IMR-90 (cell line): Measurements from ENCODE around the gene DEPDC5. TPM values are rescaled to one million over a fixed set of nuclear protein-coding genes. Genes with fewer than 3 reads are reported as not detected.
A peak's percentile ranks its signal among the peaks of the same experiment; 100 is the strongest.

ENCODE experiments used
- ATAC-seq: fragments of 200-7000 bp; cut with Tn5 transposase; 2 replicates; pipeline ENCODE4 v1.9.1; 2020; ENCODE audit warnings: low read depth, mild to moderate bottlenecking, moderate library complexity
- BruUV-seq: library from RNA; stranded (reverse); fragments of 400-500 nt; replicated peaks from 2 replicates; lab custom pipeline; 2021; lab: Mats Ljungman, UMichigan
- CTCF ChIA-PET: fragments of 300-600 bp; formaldehyde crosslinking; extraction: SDS; loops from one replicate; lab custom pipeline; 2021; ENCODE audit warnings: antibody characterized with exemption; lab: Yijun Ruan, JAX
- POLR2A ChIA-PET: fragments of 300-600 bp; sonication (Branson Sonifier 250); formaldehyde crosslinking; loops from one replicate; lab custom pipeline; 2022; ENCODE audit warnings: antibody characterized with exemption; ENCODE audit not compliant: unreplicated experiment; lab: Charles Lee
- DNase-seq: peaks from one replicate; pipeline ENCODE4 v3.0.0; 2013
- H2AFZ ChIP-seq: replicated peaks from 2 replicates; pipeline ENCODE3; 2013; ENCODE audit warnings: low read length, mild to moderate bottlenecking; ENCODE audit not compliant: poor library complexity
- H2AK5ac ChIP-seq: 2 replicates; pipeline ENCODE4 v1.6.1; 2013; ENCODE audit warnings: low read depth, low read length, inconsistent platforms
- H2AK9ac ChIP-seq: replicated peaks from 2 replicates; pipeline ENCODE3; 2013; ENCODE audit warnings: mild to moderate bottlenecking, low read depth, low read length, moderate library complexity; ENCODE audit not compliant: poor library complexity
- H2BK120ac ChIP-seq: 2 replicates; pipeline ENCODE4 v1.6.1; 2013; ENCODE audit warnings: low read depth, low read length, inconsistent platforms
- H2BK15ac ChIP-seq: 3 replicates; pipeline ENCODE4 v1.6.1; 2013; ENCODE audit warnings: low read depth, low read length, inconsistent platforms
- H2BK20ac ChIP-seq: 2 replicates; pipeline ENCODE4 v1.6.1; 2013; ENCODE audit warnings: low read depth, mild to moderate bottlenecking, inconsistent platforms, low read length, moderate library complexity
- H2BK5ac ChIP-seq: 2 replicates; pipeline ENCODE4 v1.6.1; 2013; ENCODE audit warnings: mild to moderate bottlenecking, low read depth, low read length, inconsistent platforms; ENCODE audit not compliant: poor library complexity, severe bottlenecking
- H3K14ac ChIP-seq: replicated peaks from 2 replicates; pipeline ENCODE4 v1.6.1; 2013; ENCODE audit warnings: low read depth, low read length, inconsistent platforms
- H3K18ac ChIP-seq: 2 replicates; pipeline ENCODE4 v1.6.1; 2013; ENCODE audit warnings: low read depth, low read length, control low read depth
- H3K23ac ChIP-seq: 2 replicates; pipeline ENCODE4 v1.6.1; 2013; ENCODE audit warnings: low read depth, low read length, inconsistent platforms
- H3K27ac ChIP-seq: 2 replicates; pipeline ENCODE4 v1.5.1; 2013; ENCODE audit warnings: mild to moderate bottlenecking, control low read depth, low read length; ENCODE audit not compliant: insufficient read depth
- H3K27me3 ChIP-seq: 2 replicates; pipeline ENCODE4 v1.6.1; 2013; ENCODE audit warnings: low read length; ENCODE audit not compliant: control insufficient read depth, insufficient read depth
- H3K36me3 ChIP-seq: 2 replicates; pipeline ENCODE4 v1.6.1; 2013; ENCODE audit warnings: low read length, mixed read lengths; ENCODE audit not compliant: control insufficient read depth, insufficient read depth
- H3K4ac ChIP-seq: 2 replicates; pipeline ENCODE4 v1.6.1; 2013; ENCODE audit warnings: low read depth, low read length, inconsistent platforms
- H3K4me1 ChIP-seq: 2 replicates; pipeline ENCODE4 v1.6.1; 2013; ENCODE audit warnings: low read length, mixed read lengths; ENCODE audit not compliant: control insufficient read depth, insufficient read depth
- H3K4me2 ChIP-seq: 2 replicates; pipeline ENCODE4 v1.6.1; 2013; ENCODE audit warnings: low read depth, mild to moderate bottlenecking, control low read depth, low read length, moderate library complexity
- H3K4me3 ChIP-seq: 2 replicates; pipeline ENCODE4 v1.5.1; 2013; ENCODE audit warnings: low read depth, mild to moderate bottlenecking, control low read depth, low read length, moderate library complexity; ENCODE audit not compliant: insufficient read depth
- H3K56ac ChIP-seq: 2 replicates; pipeline ENCODE4 v1.6.1; 2013; ENCODE audit warnings: low read length, inconsistent platforms; ENCODE audit not compliant: insufficient read depth; ENCODE audit errors: extremely low read depth
- H3K79me1 ChIP-seq, 2 experiments: 2 replicates each; pipeline ENCODE4 v1.6.1; 2013; ENCODE audit warnings: low read length in 2 of 2, inconsistent platforms in 1 of 2, low read depth in 1 of 2
- H3K9ac ChIP-seq: 2 replicates; pipeline ENCODE4 v1.6.1; 2013; ENCODE audit warnings: low read depth, low read length, control low read depth
- H3K9me1 ChIP-seq: 2 replicates; pipeline ENCODE4 v1.6.1; 2013; ENCODE audit warnings: low read length, inconsistent platforms; ENCODE audit not compliant: insufficient read depth
- H3K9me3 ChIP-seq: 2 replicates; pipeline ENCODE4 v1.6.1; 2013; ENCODE audit warnings: low read length; ENCODE audit not compliant: control insufficient read depth, insufficient read depth
- H4K20me1 ChIP-seq: 2 replicates; pipeline ENCODE4 v1.6.1; 2013; ENCODE audit warnings: low read length, inconsistent platforms; ENCODE audit not compliant: insufficient read depth
- H4K5ac ChIP-seq: 2 replicates; pipeline ENCODE4 v1.6.1; 2013; ENCODE audit warnings: mild to moderate bottlenecking, low read depth, low read length, control low read depth
- H4K8ac ChIP-seq, 2 experiments: 2 replicates each; pipeline ENCODE4 v1.6.1; 2013; ENCODE audit warnings: low read depth in 2 of 2, low read length in 2 of 2, control low read depth in 1 of 2, inconsistent platforms in 1 of 2
- H4K91ac ChIP-seq: 2 replicates; pipeline ENCODE4 v1.6.1; 2013; ENCODE audit warnings: low read depth, low read length, inconsistent platforms; ENCODE audit not compliant: insufficient read depth
- MAFK ChIP-seq: IDR thresholded peaks from 2 replicates; pipeline ENCODE4 v1.6.1; 2012; ENCODE audit warnings: low read depth, low read length, improper control_type of control experiment
- WGBS, 2 experiments: methylation state at CpG; one replicate each; pipeline versions ENCODE4 v1.1.5 to v1.1.7; 2013; ENCODE audit warnings: missing lambda C conversion rate in 2 of 2; ENCODE audit not compliant: insufficient read length in 1 of 2; ENCODE audit errors: extremely low coverage in 2 of 2; 5-methylcytosine and 5-hydroxymethylcytosine counted together
- dilution Hi-C: fragments of 300-500 bp; cut with HindIII; formaldehyde crosslinking; loops from one replicate; pipeline ENCODE4 v1.14.3; 2018; ENCODE audit warnings: low sequenced_read_pairs; ENCODE audit not compliant: unreplicated experiment
- in situ Hi-C: fragments of 300-500 bp; cut with MboI; formaldehyde crosslinking; loops from 3 replicates; pipeline ENCODE4 v1.14.3; 2019; ENCODE audit warnings: low sequenced_read_pairs, inconsistent platforms, mixed read lengths
- intact Hi-C: fragments of 100-400 bp; cut with micrococcal nuclease; formaldehyde crosslinking; loops from 2 replicates; pipeline ENCODE4 v1.10.0; 2022
- polyA plus RNA-seq, 3 experiments: library from polyadenylated mRNA; depleted of rRNA; stranded (reverse); fragments of >200 nt; gene quantifications; 2 replicates each; pipeline ENCODE4 v1.2.3, GENCODE V29; 2012; ENCODE audit warnings: low replicate concordance in 1 of 3
- total RNA-seq: library from RNA; depleted of rRNA; stranded (reverse); fragments of >200 nt; gene quantifications from 2 replicates; pipeline ENCODE4 v1.2.3, GENCODE V29; 2012
- TF ChIP-seq, protein P1 (sequence below): conservative IDR thresholded peaks from 2 replicates; pipeline ENCODE4 v1.5.1; 2012; ENCODE audit warnings: mild to moderate bottlenecking, low read depth, low read length, improper control_type of control experiment
- TF ChIP-seq, protein P2 (sequence below): fragments of 150-350 bp; IDR thresholded peaks from 2 replicates; pipeline ENCODE4 v1.6.1; 2017; ENCODE audit warnings: mild to moderate bottlenecking, antibody characterized with exemption, low read length, low read depth
- TF ChIP-seq, protein P3 (sequence below): fragments of 150-350 bp; IDR thresholded peaks from 2 replicates; pipeline ENCODE4 v1.6.1; 2016; ENCODE audit warnings: low read depth, mild to moderate bottlenecking, low read length, moderate library complexity, borderline replicate concordance

Gene DEPDC5
- total and polyA plus RNA-seq, 2 of the 4 experiments (the other 2 are of a cell fraction), result 6.6 to 12.9 TPM

DNA sequence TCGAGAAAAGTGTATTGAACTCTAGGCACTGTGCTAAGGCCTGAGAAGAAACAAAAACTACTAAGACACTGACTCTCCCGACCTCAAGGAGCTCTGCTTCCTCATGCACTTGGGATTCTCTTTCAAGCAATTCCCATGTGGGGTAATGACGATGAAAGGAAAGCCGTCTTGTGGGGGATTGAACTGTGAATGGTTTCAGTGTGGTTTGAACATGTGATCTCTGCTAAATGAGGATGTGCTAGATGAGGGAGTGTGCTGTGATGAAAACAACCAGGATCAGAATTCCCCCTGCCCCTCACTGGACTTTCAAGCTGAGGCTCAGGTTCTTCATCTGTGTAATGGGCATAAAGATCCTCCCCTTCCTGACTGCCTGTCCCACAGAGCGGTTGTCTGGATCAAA, 74.9 kb downstream of the DEPDC5 start:
- H3K4me2 ChIP-seq, result no peak overlapping the region
- no peak overlapping the region for H2AK9ac ChIP-seq
- H3K9ac ChIP-seq, result no peak overlapping the region
- H4K8ac ChIP-seq, result no peak overlapping the region; a peak in 1 of 4 replicates
- H3K9me1 ChIP-seq, result peaks cover 9% of the 10 kb centered on the region; the same call in 1 of the 2 replicates
- H3K27ac ChIP-seq, result no peak overlapping the region
- H3K14ac ChIP-seq, result no peak overlapping the region
- WGBS, 2 experiments, result 100% methylated on average over 1 of the region's 5 CpGs; no CpG with 5 or more reads in 1 of the 2 experiments
- H4K5ac ChIP-seq, result peak overlapping the region; percentile 22
- in situ Hi-C loops, result no loop called here
- DNase-seq (no peak), ATAC-seq (no peak)
- H3K4ac ChIP-seq, result no peak overlapping the region
- H2BK5ac ChIP-seq, result no peak overlapping the region
- no peak overlapping the region; the same call in 1 of the 2 replicates for H2BK20ac ChIP-seq
- H3K18ac ChIP-seq, result no peak overlapping the region
- H2AFZ ChIP-seq, result no peak overlapping the region
- BruUV-seq, result no TSS peak
- H2AK5ac ChIP-seq, result peak overlapping the region; percentile 80; the same call in 1 of the 2 replicates
- ChIA-PET POLR2A (no interaction called here), CTCF (no interaction called here)
- H3K79me1 ChIP-seq, result no peaks in the 10 kb centered on the region; a peak in 1 of 4 replicates
- H3K4me1 ChIP-seq, result peaks cover 8% of the 10 kb centered on the region
- intact Hi-C loops, result loop anchor here (5.0 kb wide), 1 partner anchor 124 kb away; no protein-coding TSS in a partner anchor
- H3K56ac ChIP-seq, result no peak overlapping the region
- H2BK120ac ChIP-seq, result peak overlapping the region; percentile 12; the same call in 1 of the 2 replicates
- TF ChIP-seq, protein P1, sequence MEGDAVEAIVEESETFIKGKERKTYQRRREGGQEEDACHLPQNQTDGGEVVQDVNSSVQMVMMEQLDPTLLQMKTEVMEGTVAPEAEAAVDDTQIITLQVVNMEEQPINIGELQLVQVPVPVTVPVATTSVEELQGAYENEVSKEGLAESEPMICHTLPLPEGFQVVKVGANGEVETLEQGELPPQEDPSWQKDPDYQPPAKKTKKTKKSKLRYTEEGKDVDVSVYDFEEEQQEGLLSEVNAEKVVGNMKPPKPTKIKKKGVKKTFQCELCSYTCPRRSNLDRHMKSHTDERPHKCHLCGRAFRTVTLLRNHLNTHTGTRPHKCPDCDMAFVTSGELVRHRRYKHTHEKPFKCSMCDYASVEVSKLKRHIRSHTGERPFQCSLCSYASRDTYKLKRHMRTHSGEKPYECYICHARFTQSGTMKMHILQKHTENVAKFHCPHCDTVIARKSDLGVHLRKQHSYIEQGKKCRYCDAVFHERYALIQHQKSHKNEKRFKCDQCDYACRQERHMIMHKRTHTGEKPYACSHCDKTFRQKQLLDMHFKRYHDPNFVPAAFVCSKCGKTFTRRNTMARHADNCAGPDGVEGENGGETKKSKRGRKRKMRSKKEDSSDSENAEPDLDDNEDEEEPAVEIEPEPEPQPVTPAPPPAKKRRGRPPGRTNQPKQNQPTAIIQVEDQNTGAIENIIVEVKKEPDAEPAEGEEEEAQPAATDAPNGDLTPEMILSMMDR, result no peak
- no peak for TF ChIP-seq MAFK
- TF ChIP-seq, protein P2, sequence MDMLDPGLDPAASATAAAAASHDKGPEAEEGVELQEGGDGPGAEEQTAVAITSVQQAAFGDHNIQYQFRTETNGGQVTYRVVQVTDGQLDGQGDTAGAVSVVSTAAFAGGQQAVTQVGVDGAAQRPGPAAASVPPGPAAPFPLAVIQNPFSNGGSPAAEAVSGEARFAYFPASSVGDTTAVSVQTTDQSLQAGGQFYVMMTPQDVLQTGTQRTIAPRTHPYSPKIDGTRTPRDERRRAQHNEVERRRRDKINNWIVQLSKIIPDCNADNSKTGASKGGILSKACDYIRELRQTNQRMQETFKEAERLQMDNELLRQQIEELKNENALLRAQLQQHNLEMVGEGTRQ, result no peak
- TF ChIP-seq, protein P3, sequence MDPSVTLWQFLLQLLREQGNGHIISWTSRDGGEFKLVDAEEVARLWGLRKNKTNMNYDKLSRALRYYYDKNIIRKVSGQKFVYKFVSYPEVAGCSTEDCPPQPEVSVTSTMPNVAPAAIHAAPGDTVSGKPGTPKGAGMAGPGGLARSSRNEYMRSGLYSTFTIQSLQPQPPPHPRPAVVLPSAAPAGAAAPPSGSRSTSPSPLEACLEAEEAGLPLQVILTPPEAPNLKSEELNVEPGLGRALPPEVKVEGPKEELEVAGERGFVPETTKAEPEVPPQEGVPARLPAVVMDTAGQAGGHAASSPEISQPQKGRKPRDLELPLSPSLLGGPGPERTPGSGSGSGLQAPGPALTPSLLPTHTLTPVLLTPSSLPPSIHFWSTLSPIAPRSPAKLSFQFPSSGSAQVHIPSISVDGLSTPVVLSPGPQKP, result no peak
- H3K9me3 ChIP-seq, result no peaks in the 10 kb centered on the region
- H4K20me1 ChIP-seq, result peaks cover 11% of the 10 kb centered on the region; the same call in 1 of the 2 replicates
- H3K23ac ChIP-seq, result no peak overlapping the region
- H3K36me3 ChIP-seq, result peaks cover 17% of the 10 kb centered on the region
- dilution Hi-C loops, result no loop called here
- no peak overlapping the region for H3K4me3 ChIP-seq
- peak overlapping the region; percentile 0; the same call in 1 of the 3 replicates for H2BK15ac ChIP-seq
- H3K27me3 ChIP-seq, result no peaks in the 10 kb centered on the region; the same call in 1 of the 2 replicates
- H4K91ac ChIP-seq, result no peak overlapping the region
